Measurements from ENCODE around the gene FHIT.

- TF ChIP-seq NFE2L2 (IDR thresholded peaks at IDR 0.05; ENCODE audit: low read depth, low read length) (no peak), POLR2A (IDR thresholded peaks at IDR 0.05; ENCODE audit: low read depth, low read length) (no peak), CTCF (conservative IDR thresholded peaks at IDR 0.05; ENCODE audit: low read depth, low read length) (no peak), SMC3 (IDR thresholded peaks at IDR 0.05; ENCODE audit: low read depth, low read length) (no peak)
Observed at GRCh38 chr3:60009931-60010478, 1241.2 kb downstream of the FHIT start.
